ENCODE data around the gene SYT13. TPM values are rescaled to one million over a fixed set of nuclear protein-coding genes. Genes with fewer than 3 reads are reported as not detected.

SYT13 gene
- total RNA-seq, 1 experiment from 2014 or later: 4.3 TPM

GRCh38 chr11:45285250-45285828 lies 802 bp downstream of the SYT13 start:
- Histone ChIP-seq H2AFZ (ENCODE audit: low read length) (no peak overlapping the region), H3K4me2 (ENCODE audit: insufficient read depth, insufficient read length, low read length) (peak overlapping the region; percentile 82)

More at GRCh38 chr11:45285250-45285828, 802 bp downstream of the SYT13 start:
- no peak for TF ChIP-seq CTCF (conservative IDR thresholded peaks at IDR 0.05)
- no peaks in the 10 kb centered on the region for H3K79me1 ChIP-seq (ENCODE audit: insufficient read depth, low read depth, low read length, poor library complexity, severe bottlenecking)
- H3K9me3 ChIP-seq (ENCODE audit: control insufficient read depth, low read depth, low read length): no peaks in the 10 kb centered on the region
- H3K14ac ChIP-seq (ENCODE audit: insufficient read depth, low read length): no peak overlapping the region
- no peak overlapping the region for H4K5ac ChIP-seq (ENCODE audit: insufficient read length, low read depth, low read length)
- H3K4me3 Mint-ChIP-seq: peak overlapping the region; percentile 63 to 86
- H2BK15ac ChIP-seq (ENCODE audit: low read depth, low read length): no peak overlapping the region
- peaks cover 24 to 32% of the 10 kb centered on the region in 2 experiments for H3K4me1 Mint-ChIP-seq
- peaks cover 67% of the 10 kb centered on the region for H3K27me3 Mint-ChIP-seq (ENCODE audit: low read depth)
- no peak overlapping the region for H3K18ac ChIP-seq (ENCODE audit: insufficient read length, low read depth, low read length)
- peak; percentile 46 for DNase-seq
- H3K23ac ChIP-seq (ENCODE audit: insufficient read length, low read depth, low read length): no peak overlapping the region
- H3K23me2 ChIP-seq (ENCODE audit: insufficient read length, low read depth, low read length, poor library complexity, severe bottlenecking): peaks cover 8% of the 10 kb centered on the region
- WGBS (ENCODE audit: extremely low coverage, insufficient read length, low lambda C conversion rate): no CpG with 5 or more reads among the region's 13 CpGs
- no peak overlapping the region for H2BK120ac ChIP-seq (ENCODE audit: low read depth, low read length, poor library complexity, severe bottlenecking)
- H2BK20ac ChIP-seq (ENCODE audit: low read depth, low read length, poor library complexity, severe bottlenecking): no peak overlapping the region
- H4K91ac ChIP-seq (ENCODE audit: insufficient read length, low read depth, low read length): no peak overlapping the region
- H3K27me3 ChIP-seq (ENCODE audit: insufficient read depth, low read length): peaks cover 4% of the 10 kb centered on the region; the same call in 1 of the 2 replicates
- no peak overlapping the region for H4K8ac ChIP-seq (replicated peaks; ENCODE audit: insufficient read length, low read depth, low read length)
- H3K27ac ChIP-seq (ENCODE audit: insufficient read length, low read depth, low read length): no peak overlapping the region
- no peak overlapping the region for H3K9ac ChIP-seq (ENCODE audit: extremely low read depth, insufficient read length, low read length)
- H2BK5ac ChIP-seq (ENCODE audit: insufficient read length, low read length): no peak overlapping the region
- H3K27ac Mint-ChIP-seq: no peak overlapping the region
- no peak overlapping the region for H2AK5ac ChIP-seq (ENCODE audit: insufficient read length, low read length)
- H3K56ac ChIP-seq (ENCODE audit: insufficient read length, low read depth, low read length): no peak overlapping the region
- no peak overlapping the region for H2BK12ac ChIP-seq (ENCODE audit: insufficient read length, low read depth, low read length)
- peaks cover 2% of the 10 kb centered on the region; the same call in 1 of the 2 replicates for H3K4me1 ChIP-seq (ENCODE audit: insufficient read depth, low read length)
- no peaks in the 10 kb centered on the region for H4K20me1 ChIP-seq (ENCODE audit: control insufficient read depth, insufficient read depth, insufficient read length)
- H3K9me3 Mint-ChIP-seq: peaks cover 3% of the 10 kb centered on the region in 2 experiments; a peak in 3 of 5 replicates
- H3K79me2 ChIP-seq (ENCODE audit: insufficient read depth, low read length): no peaks in the 10 kb centered on the region
- no peak overlapping the region for H3T11ph ChIP-seq (ENCODE audit: low read length)
- no peak overlapping the region for H3K4ac ChIP-seq (ENCODE audit: low read depth, low read length)
- peaks cover 0 to 4% (median 3%) of the 10 kb centered on the region in 3 experiments; a peak in 5 of 7 replicates for H3K36me3 Mint-ChIP-seq (ENCODE audit: insufficient read depth in 1 of 3, low read depth in 3 of 3)
